HG02588 (cell line): ENCODE results near the gene GARNL3.

Experiments
- ATAC-seq: cut with Tn5 transposase; IDR thresholded peaks from one replicate; pipeline ENCODE4 v1.9.1; 2021; ENCODE audit warnings: mild to moderate bottlenecking, moderate library complexity; ENCODE audit not compliant: unreplicated experiment

GARNL3 gene

GRCh38 chr9:127346584-127346983 lies 82.0 kb downstream of the GARNL3 start:
- no peak for ATAC-seq

GRCh38 chr9:127347831-127348776 lies 83.5 kb downstream of the GARNL3 start:
- no peak for ATAC-seq

- ATAC-seq: no peak
Measured at GRCh38 chr9:127349483-127350113, 85.0 kb downstream of the GARNL3 start.

- no peak for ATAC-seq
Measured at GRCh38 chr9:127351182-127352166, 86.9 kb downstream of the GARNL3 start.

- ATAC-seq: no peak
Measured at GRCh38 chr9:127353882-127354281, 89.3 kb downstream of the GARNL3 start.

- no peak for ATAC-seq
Measured at GRCh38 chr9:127356906-127357305, 92.3 kb downstream of the GARNL3 start.

- no peak for ATAC-seq
Measured at GRCh38 chr9:127358023-127358535, 93.5 kb downstream of the GARNL3 start.

GRCh38 chr9:127358770-127359169 lies 94.2 kb downstream of the GARNL3 start:
- no peak for ATAC-seq

- ATAC-seq: no peak
Measured at GRCh38 chr9:127360250-127360649, 95.7 kb downstream of the GARNL3 start.

- no peak for ATAC-seq
Measured at GRCh38 chr9:127360829-127361228, 96.3 kb downstream of the GARNL3 start.

GRCh38 chr9:127361561-127361960 lies 97.0 kb downstream of the GARNL3 start:
- ATAC-seq: no peak

- ATAC-seq: no peak
Measured at GRCh38 chr9:127362829-127363228, 98.3 kb downstream of the GARNL3 start.

GRCh38 chr9:127365461-127365860 lies 100.9 kb downstream of the GARNL3 start:
- no peak for ATAC-seq

GRCh38 chr9:127366594-127366993 lies 102.0 kb downstream of the GARNL3 start:
- ATAC-seq: no peak

- ATAC-seq: no peak
Measured at GRCh38 chr9:127368852-127369402, 104.4 kb downstream of the GARNL3 start.

- no peak for ATAC-seq
Measured at GRCh38 chr9:127369428-127369827, 104.9 kb downstream of the GARNL3 start.

GRCh38 chr9:127370147-127370579 lies 105.6 kb downstream of the GARNL3 start:
- ATAC-seq: no peak

- ATAC-seq: no peak
Measured at GRCh38 chr9:127370672-127371648, 106.4 kb downstream of the GARNL3 start.

GRCh38 chr9:127380479-127380878 lies 115.9 kb downstream of the GARNL3 start:
- no peak for ATAC-seq
